Skeletal muscle satellite cell (primary cell): ENCODE data around the gene FOXP1.

Experiments used
- H3K27me3 ChIP-seq: 2 replicates; pipeline ENCODE4 v1.7.0; 2013; ENCODE audit warnings: low read length; ENCODE audit not compliant: control insufficient read depth, insufficient read depth
- H3K36me3 ChIP-seq: 2 replicates; pipeline ENCODE4 v1.7.0; 2013; ENCODE audit warnings: mild to moderate bottlenecking, control low read depth, low read length; ENCODE audit not compliant: insufficient read depth
- H3K4me1 ChIP-seq: 2 replicates; pipeline ENCODE4 v1.7.0; 2013; ENCODE audit warnings: low read length; ENCODE audit not compliant: control insufficient read depth, insufficient read depth
- H3K4me2 ChIP-seq: 2 replicates; pipeline ENCODE4 v1.7.0; 2013; ENCODE audit warnings: mild to moderate bottlenecking, low read length
- H3K4me3 ChIP-seq: 2 replicates; pipeline ENCODE4 v1.7.0; 2013; ENCODE audit warnings: low read length
- H3K9ac ChIP-seq: 2 replicates; pipeline ENCODE4 v1.7.0; 2013; ENCODE audit warnings: mild to moderate bottlenecking, low read depth, low read length, moderate library complexity
- H3K9me3 ChIP-seq: replicated peaks from 2 replicates; pipeline ENCODE4 v1.7.0; 2013; ENCODE audit warnings: mild to moderate bottlenecking, control low read depth, low read length

Gene FOXP1

GRCh38 chr3:71057526-71057894, 526.0 kb downstream of the FOXP1 start:
- Histone ChIP-seq H3K9me3 (no peaks in the 10 kb centered on the region), H3K4me1 (peaks cover 63% of the 10 kb centered on the region), H3K9ac (no peak overlapping the region), H3K36me3 (peaks cover 9% of the 10 kb centered on the region), H3K27me3 (no peaks in the 10 kb centered on the region), H3K4me2 (peak overlapping the region; percentile 55), H3K4me3 (no peak overlapping the region)

GRCh38 chr3:71056327-71056726, 527.2 kb downstream of the FOXP1 start:
- Histone ChIP-seq H3K27me3 (no peaks in the 10 kb centered on the region), H3K4me3 (no peak overlapping the region), H3K9me3 (no peaks in the 10 kb centered on the region), H3K9ac (peak overlapping the region; percentile 39), H3K4me2 (peak overlapping the region; percentile 55), H3K4me1 (peaks cover 63% of the 10 kb centered on the region), H3K36me3 (peaks cover 18% of the 10 kb centered on the region)

- H3K4me3 ChIP-seq: no peak overlapping the region
- peaks cover 26% of the 10 kb centered on the region for H3K36me3 ChIP-seq
- H3K9ac ChIP-seq: peak overlapping the region; percentile 39
- peaks cover 65% of the 10 kb centered on the region for H3K4me1 ChIP-seq
- no peaks in the 10 kb centered on the region for H3K27me3 ChIP-seq
- no peaks in the 10 kb centered on the region for H3K9me3 ChIP-seq
- peak overlapping the region; percentile 55 for H3K4me2 ChIP-seq
Measured at GRCh38 chr3:71055257-71056001, 528.1 kb downstream of the FOXP1 start.

- Histone ChIP-seq H3K9me3 (no peaks in the 10 kb centered on the region), H3K4me2 (no peak overlapping the region), H3K4me3 (no peak overlapping the region), H3K9ac (no peak overlapping the region), H3K36me3 (peaks cover 36% of the 10 kb centered on the region), H3K4me1 (peaks cover 67% of the 10 kb centered on the region), H3K27me3 (no peaks in the 10 kb centered on the region)
Measured at GRCh38 chr3:71054312-71054711, 529.2 kb downstream of the FOXP1 start.

GRCh38 chr3:71053495-71053894, 530.0 kb downstream of the FOXP1 start:
- no peak overlapping the region for H3K4me2 ChIP-seq
- H3K4me1 ChIP-seq: peaks cover 64% of the 10 kb centered on the region
- peaks cover 41% of the 10 kb centered on the region for H3K36me3 ChIP-seq
- H3K9ac ChIP-seq: no peak overlapping the region
- no peak overlapping the region for H3K4me3 ChIP-seq
- no peaks in the 10 kb centered on the region for H3K27me3 ChIP-seq
- no peaks in the 10 kb centered on the region for H3K9me3 ChIP-seq

GRCh38 chr3:71052716-71053115, 530.8 kb downstream of the FOXP1 start:
- no peaks in the 10 kb centered on the region for H3K9me3 ChIP-seq
- no peak overlapping the region for H3K4me3 ChIP-seq
- H3K27me3 ChIP-seq: no peaks in the 10 kb centered on the region
- no peak overlapping the region for H3K9ac ChIP-seq
- H3K4me2 ChIP-seq: peak overlapping the region; percentile 43
- peaks cover 58% of the 10 kb centered on the region for H3K4me1 ChIP-seq
- peaks cover 41% of the 10 kb centered on the region for H3K36me3 ChIP-seq

GRCh38 chr3:71051893-71052687, 531.4 kb downstream of the FOXP1 start:
- Histone ChIP-seq H3K9me3 (no peaks in the 10 kb centered on the region), H3K9ac (no peak overlapping the region), H3K27me3 (no peaks in the 10 kb centered on the region), H3K4me3 (no peak overlapping the region), H3K36me3 (peaks cover 42% of the 10 kb centered on the region), H3K4me1 (peaks cover 53% of the 10 kb centered on the region), H3K4me2 (peak overlapping the region; percentile 55)

GRCh38 chr3:71051259-71051595, 532.3 kb downstream of the FOXP1 start:
- Histone ChIP-seq H3K9ac (no peak overlapping the region), H3K4me2 (no peak overlapping the region), H3K4me3 (no peak overlapping the region), H3K36me3 (peaks cover 51% of the 10 kb centered on the region), H3K9me3 (no peaks in the 10 kb centered on the region), H3K27me3 (no peaks in the 10 kb centered on the region), H3K4me1 (peaks cover 44% of the 10 kb centered on the region)

- Histone ChIP-seq H3K9ac (no peak overlapping the region), H3K9me3 (no peaks in the 10 kb centered on the region), H3K4me3 (no peak overlapping the region), H3K4me1 (peaks cover 39% of the 10 kb centered on the region), H3K4me2 (no peak overlapping the region), H3K36me3 (peaks cover 56% of the 10 kb centered on the region), H3K27me3 (no peaks in the 10 kb centered on the region)
Measured at GRCh38 chr3:71050538-71051258, 532.8 kb downstream of the FOXP1 start.

GRCh38 chr3:71050166-71050537, 533.4 kb downstream of the FOXP1 start:
- no peaks in the 10 kb centered on the region for H3K27me3 ChIP-seq
- H3K9me3 ChIP-seq: no peaks in the 10 kb centered on the region
- H3K4me2 ChIP-seq: no peak overlapping the region
- H3K4me1 ChIP-seq: peaks cover 33% of the 10 kb centered on the region
- no peak overlapping the region for H3K9ac ChIP-seq
- peaks cover 61% of the 10 kb centered on the region for H3K36me3 ChIP-seq
- H3K4me3 ChIP-seq: no peak overlapping the region

- Histone ChIP-seq H3K36me3 (peaks cover 69% of the 10 kb centered on the region), H3K4me1 (peaks cover 32% of the 10 kb centered on the region)
Measured at GRCh38 chr3:71048948-71049347, 534.6 kb downstream of the FOXP1 start.

More at GRCh38 chr3:71048948-71049347, 534.6 kb downstream of the FOXP1 start:
- H3K27me3 ChIP-seq: no peaks in the 10 kb centered on the region
- no peaks in the 10 kb centered on the region for H3K9me3 ChIP-seq
- no peak overlapping the region for H3K4me2 ChIP-seq
- no peak overlapping the region for H3K9ac ChIP-seq
- no peak overlapping the region for H3K4me3 ChIP-seq
